Stimulated activated naive CD8-positive, alpha-beta T cell treated with anti-CD3 and anti-CD28 coated beads, Interleukin-15, amount 100 ng/mL, for 72 hours (primary cell): ENCODE measurements around the gene MUC2.
A peak's percentile ranks its signal among the peaks of the same experiment; 100 is the strongest.

Experiments used
- ATAC-seq: fragments of 150-1000 bp; cut with Tn5 transposase; 2 replicates; pipeline ENCODE4 v1.10.0; 2021; ENCODE audit warnings: mild to moderate bottlenecking, moderate library complexity
- DNase-seq, 2 donors: peaks; one replicate each; pipeline ENCODE4 v3.0.0; 2021 to 2022
- H3K27ac Mint-ChIP-seq, 2 donors: one replicate each; pipeline ENCODE4 v1.8.0; 2022; ENCODE audit warnings: mild to moderate bottlenecking in 2 of 2, mixed read lengths in 2 of 2, moderate library complexity in 2 of 2
- H3K27me3 Mint-ChIP-seq: one replicate; pipeline ENCODE4 v1.8.0; 2022; ENCODE audit warnings: mixed read lengths
- H3K4me1 Mint-ChIP-seq: one replicate; pipeline ENCODE4 v1.8.0; 2022; ENCODE audit warnings: mild to moderate bottlenecking, mixed read lengths
- H3K4me3 Mint-ChIP-seq, 2 donors: one replicate each; pipeline ENCODE4 v1.8.0; 2022; ENCODE audit warnings: mild to moderate bottlenecking in 2 of 2, mixed read lengths in 2 of 2, moderate library complexity in 1 of 2
- H3K9me3 Mint-ChIP-seq, 2 donors: one replicate each; pipeline ENCODE4 v1.8.0; 2022; ENCODE audit warnings: mixed read lengths in 2 of 2

Gene MUC2

GRCh38 chr11:1092145-1092670, 17.5 kb downstream of the MUC2 start:
- DNase-seq, result no peak
- peaks cover 11 to 28% of the 10 kb centered on the region in 2 donors for H3K9me3 Mint-ChIP-seq

GRCh38 chr11:1092919-1093318, 18.2 kb downstream of the MUC2 start:
- Mint-ChIP-seq H3K9me3 (peaks cover 11 to 28% of the 10 kb centered on the region in 2 donors), H3K4me1 (no peaks in the 10 kb centered on the region), H3K4me3 (no peak overlapping the region), H3K27ac (peak overlapping the region in 1 of 2 donors; percentile 74), H3K27me3 (no peaks in the 10 kb centered on the region)
- no peak for DNase-seq
- no peak for ATAC-seq

More at GRCh38 chr11:1092145-1092670, 17.5 kb downstream of the MUC2 start:
- Mint-ChIP-seq H3K27me3 (no peaks in the 10 kb centered on the region), H3K4me3 (no peak overlapping the region), H3K27ac (no peak overlapping the region), H3K4me1 (no peaks in the 10 kb centered on the region)
- no peak for ATAC-seq

GRCh38 chr11:1099519-1100355, 25.1 kb downstream of the MUC2 start:
- Mint-ChIP-seq H3K27me3 (no peaks in the 10 kb centered on the region), H3K4me3 (no peak overlapping the region), H3K27ac (peak overlapping the region in 1 of 2 donors; percentile 87), H3K9me3 (peaks cover 6 to 26% of the 10 kb centered on the region in 2 donors), H3K4me1 (no peaks in the 10 kb centered on the region)
- DNase-seq, result no peak
- ATAC-seq, result no peak

- DNase-seq, result no peak
- no peaks in the 10 kb centered on the region for H3K27me3 Mint-ChIP-seq
- H3K4me3 Mint-ChIP-seq, result no peak overlapping the region
- peaks cover 0 to 17% of the 10 kb centered on the region in 2 donors for H3K9me3 Mint-ChIP-seq
- no peak overlapping the region for H3K27ac Mint-ChIP-seq
- ATAC-seq, result no peak
- no peaks in the 10 kb centered on the region for H3K4me1 Mint-ChIP-seq
These were observed 26.0 kb downstream of the MUC2 start for GRCh38 chr11:1100417-1101245.

GRCh38 chr11:1101318-1102089, 26.8 kb downstream of the MUC2 start:
- ATAC-seq (no peak), DNase-seq (no peak)
- Mint-ChIP-seq H3K4me1 (no peaks in the 10 kb centered on the region), H3K4me3 (no peak overlapping the region), H3K27ac (no peak overlapping the region), H3K9me3 (peaks cover 0 to 9% of the 10 kb centered on the region in 2 donors), H3K27me3 (no peaks in the 10 kb centered on the region)

- H3K27ac Mint-ChIP-seq, result peak overlapping the region in 1 of 2 donors; percentile 76
- H3K4me1 Mint-ChIP-seq, result no peaks in the 10 kb centered on the region
- H3K27me3 Mint-ChIP-seq, result no peaks in the 10 kb centered on the region
- DNase-seq (no peak), ATAC-seq (no peak)
- H3K9me3 Mint-ChIP-seq, result peaks cover 0 to 9% of the 10 kb centered on the region in 2 donors
- no peak overlapping the region for H3K4me3 Mint-ChIP-seq
These were observed 27.7 kb downstream of the MUC2 start for GRCh38 chr11:1102221-1102971.

GRCh38 chr11:1102996-1103395, 28.3 kb downstream of the MUC2 start:
- no peak for DNase-seq
- no peaks in the 10 kb centered on the region for H3K4me1 Mint-ChIP-seq
- H3K4me3 Mint-ChIP-seq, result no peak overlapping the region
- H3K27me3 Mint-ChIP-seq, result no peaks in the 10 kb centered on the region
- peaks cover 0 to 9% of the 10 kb centered on the region in 2 donors for H3K9me3 Mint-ChIP-seq
- ATAC-seq, result no peak
- H3K27ac Mint-ChIP-seq, result peak overlapping the region in 1 of 2 donors; percentile 76

GRCh38 chr11:1103401-1104360, 29.0 kb downstream of the MUC2 start:
- Mint-ChIP-seq H3K27me3 (no peaks in the 10 kb centered on the region), H3K27ac (no peak overlapping the region), H3K4me1 (no peaks in the 10 kb centered on the region), H3K9me3 (peaks cover 0 to 9% of the 10 kb centered on the region in 2 donors), H3K4me3 (no peak overlapping the region)
- ATAC-seq, result no peak
- DNase-seq, result no peak

- Mint-ChIP-seq H3K27ac (no peak overlapping the region), H3K9me3 (peaks cover 0 to 3% of the 10 kb centered on the region in 2 donors), H3K4me1 (no peaks in the 10 kb centered on the region), H3K27me3 (no peaks in the 10 kb centered on the region), H3K4me3 (no peak overlapping the region)
- ATAC-seq, result no peak
- DNase-seq, result no peak
These were observed 29.9 kb downstream of the MUC2 start for GRCh38 chr11:1104411-1105182.

GRCh38 chr11:1105183-1105565, 30.5 kb downstream of the MUC2 start:
- Mint-ChIP-seq H3K4me1 (no peaks in the 10 kb centered on the region), H3K4me3 (no peak overlapping the region), H3K27me3 (no peaks in the 10 kb centered on the region), H3K9me3 (no peaks in the 10 kb centered on the region), H3K27ac (peak overlapping the region in 1 of 2 donors; percentile 72)
- no peak for DNase-seq
- ATAC-seq, result no peak

- no peaks in the 10 kb centered on the region for H3K4me1 Mint-ChIP-seq
- no peak overlapping the region for H3K4me3 Mint-ChIP-seq
- ATAC-seq, result no peak
- no peaks in the 10 kb centered on the region for H3K27me3 Mint-ChIP-seq
- H3K9me3 Mint-ChIP-seq, result no peaks in the 10 kb centered on the region
- H3K27ac Mint-ChIP-seq, result no peak overlapping the region
- DNase-seq, result no peak
These were observed 31.7 kb downstream of the MUC2 start for GRCh38 chr11:1106387-1106786.

- ATAC-seq (peak; percentile 29), DNase-seq (no peak)
- H3K4me1 Mint-ChIP-seq, result no peaks in the 10 kb centered on the region
- no peaks in the 10 kb centered on the region for H3K27me3 Mint-ChIP-seq
- H3K4me3 Mint-ChIP-seq, result no peak overlapping the region
- no peaks in the 10 kb centered on the region for H3K9me3 Mint-ChIP-seq
- no peak overlapping the region for H3K27ac Mint-ChIP-seq
These were observed 32.9 kb downstream of the MUC2 start for GRCh38 chr11:1107316-1108245.
